Gastrocnemius medialis (tissue), 4 donors: ENCODE measurements around the gene IFNG. TPM values are rescaled to one million over a fixed set of nuclear protein-coding genes. Genes with fewer than 3 reads are reported as not detected.
A peak's percentile ranks its signal among the peaks of the same experiment; 100 is the strongest.
"Not testable (repeated sequence)": the region's sequence is repeated elsewhere in the genome, so short reads cannot be mapped to it uniquely, and the experiment has no call there.

Experiments used
- ATAC-seq, 2 donors: fragments of 150-250 bp; one replicate each; pipeline ENCODE4 v1.9.1; 2016
- DNase-seq, 2 donors: peaks; one replicate each; pipeline ENCODE4 v3.0.0-alpha.2; 2019
- H3K27ac ChIP-seq, 4 donors: fragments of 200-600 bp; sonication (generic); 1 replicate in 1 of 4; 2 replicates in 3 of 4; pipeline ENCODE4 v1.5.1; 2016 to 2018; ENCODE audit warnings: mild to moderate bottlenecking in 2 of 4, moderate library complexity in 1 of 4
- H3K27me3 ChIP-seq, 3 donors: fragments of 200-600 bp; sonication (generic) in 2 of 3; 1 replicate in 1 of 3; 2 replicates in 2 of 3; pipeline versions ENCODE4 v1.5.1 to v1.6.0; 2016 to 2019; ENCODE audit warnings: mild to moderate bottlenecking in 1 of 3, moderate library complexity in 1 of 3
- H3K36me3 ChIP-seq, 2 donors: fragments of 200-600 bp; sonication (generic) in 1 of 2; one replicate each; pipeline ENCODE4 v1.5.1; 2017 to 2018
- H3K4me1 ChIP-seq, 2 donors: fragments of 200-600 bp; sonication (generic) in 1 of 2; one replicate each; pipeline ENCODE4 v1.5.1; 2016 to 2017; ENCODE audit warnings: mild to moderate bottlenecking in 2 of 2
- H3K4me3 ChIP-seq, 4 donors: fragments of 200-600 bp; sonication (generic) in 3 of 4; 1 replicate in 1 of 4; 2 replicates in 3 of 4; pipeline ENCODE4 v1.5.1; 2016 to 2019; ENCODE audit warnings: mild to moderate bottlenecking in 2 of 4
- H3K9me3 ChIP-seq, 3 donors: fragments of 200-600 bp; sonication (generic) in 2 of 3; 1 replicate in 1 of 3; 2 replicates in 2 of 3; pipeline ENCODE4 v1.5.1; 2016 to 2019
- POLR2A ChIP-seq, 2 donors: fragments of 450-650 bp; IDR thresholded peaks; one replicate each; pipeline ENCODE4 v1.6.1; 2017; ENCODE audit warnings: antibody characterized with exemption in 2 of 2, mild to moderate bottlenecking in 2 of 2, moderate library complexity in 2 of 2
- in situ Hi-C, 4 donors: fragments of 200-750 bp; cut with MboI; loops; one replicate each; pipeline versions ENCODE4 v1.15.0 to v1.8.0; 2017; ENCODE audit warnings: low sequenced_read_pairs in 4 of 4
- intact Hi-C: fragments of 100-400 bp; cut with DNase I; formaldehyde crosslinking; loops from one replicate; pipeline ENCODE4 v1.15.1; 2023; ENCODE audit warnings: low total_unique reads
- total RNA-seq, 4 donors: library from RNA; depleted of rRNA; stranded (reverse); fragments of >200 nt; gene quantifications; one replicate each; pipeline versions ENCODE4 v1.1.0 to v1.2.3, GENCODE V29; 2016
- TF ChIP-seq, protein P1 (sequence below), 5 experiments: fragments of 450-650 bp in 3 of 5; fragments of 200-600 bp in 2 of 5; sonication (generic) in 2 of 5; IDR thresholded peaks in 4 of 5; conservative IDR thresholded peaks in 1 of 5; 1 replicate in 4 of 5; 2 replicates in 1 of 5; pipeline ENCODE4 v1.5.1; 2016 to 2019; ENCODE audit warnings: antibody characterized with exemption in 5 of 5, mild to moderate bottlenecking in 3 of 5, moderate library complexity in 3 of 5

IFNG gene
- total RNA-seq, 4 donors from 2014 or later, result not detected

DNA sequence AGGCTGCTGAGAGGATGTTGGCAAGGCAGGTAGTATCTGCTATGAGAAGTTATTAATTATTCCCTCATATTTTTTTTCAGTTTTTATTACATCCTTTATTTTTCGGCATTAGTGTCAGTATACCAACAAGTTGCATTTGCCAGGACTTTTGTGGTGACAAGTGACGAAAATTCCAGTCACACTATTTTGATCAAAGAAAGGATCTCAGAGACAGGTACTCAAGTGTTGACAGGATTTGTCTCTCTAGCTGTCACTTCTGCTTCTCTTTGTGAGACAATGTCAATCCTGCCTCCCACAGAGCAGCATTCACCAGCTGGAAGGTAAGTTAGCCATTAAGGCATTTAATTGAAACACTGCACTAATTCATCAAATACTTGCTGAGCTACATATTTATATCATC is 18.0 kb upstream of the IFNG start:
- ATAC-seq (no peak), DNase-seq (no peak)
- intact Hi-C loops, result no loop called here
- in situ Hi-C loops, result no loop called here
- Histone ChIP-seq H3K27me3 (no peaks in the 10 kb centered on the region), H3K36me3 (no peaks in the 10 kb centered on the region), H3K4me1 (no peaks in the 10 kb centered on the region), H3K4me3 (no peak overlapping the region), H3K9me3 (no peaks in the 10 kb centered on the region), H3K27ac (no peak overlapping the region)
- TF ChIP-seq, protein P1, sequence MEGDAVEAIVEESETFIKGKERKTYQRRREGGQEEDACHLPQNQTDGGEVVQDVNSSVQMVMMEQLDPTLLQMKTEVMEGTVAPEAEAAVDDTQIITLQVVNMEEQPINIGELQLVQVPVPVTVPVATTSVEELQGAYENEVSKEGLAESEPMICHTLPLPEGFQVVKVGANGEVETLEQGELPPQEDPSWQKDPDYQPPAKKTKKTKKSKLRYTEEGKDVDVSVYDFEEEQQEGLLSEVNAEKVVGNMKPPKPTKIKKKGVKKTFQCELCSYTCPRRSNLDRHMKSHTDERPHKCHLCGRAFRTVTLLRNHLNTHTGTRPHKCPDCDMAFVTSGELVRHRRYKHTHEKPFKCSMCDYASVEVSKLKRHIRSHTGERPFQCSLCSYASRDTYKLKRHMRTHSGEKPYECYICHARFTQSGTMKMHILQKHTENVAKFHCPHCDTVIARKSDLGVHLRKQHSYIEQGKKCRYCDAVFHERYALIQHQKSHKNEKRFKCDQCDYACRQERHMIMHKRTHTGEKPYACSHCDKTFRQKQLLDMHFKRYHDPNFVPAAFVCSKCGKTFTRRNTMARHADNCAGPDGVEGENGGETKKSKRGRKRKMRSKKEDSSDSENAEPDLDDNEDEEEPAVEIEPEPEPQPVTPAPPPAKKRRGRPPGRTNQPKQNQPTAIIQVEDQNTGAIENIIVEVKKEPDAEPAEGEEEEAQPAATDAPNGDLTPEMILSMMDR (IDR thresholded peaks at IDR 0.05 in 4 of 5, conservative IDR thresholded peaks at IDR 0.05 in 1 of 5), result no peak
- TF ChIP-seq POLR2A (IDR thresholded peaks at IDR 0.05), result no peak

DNA sequence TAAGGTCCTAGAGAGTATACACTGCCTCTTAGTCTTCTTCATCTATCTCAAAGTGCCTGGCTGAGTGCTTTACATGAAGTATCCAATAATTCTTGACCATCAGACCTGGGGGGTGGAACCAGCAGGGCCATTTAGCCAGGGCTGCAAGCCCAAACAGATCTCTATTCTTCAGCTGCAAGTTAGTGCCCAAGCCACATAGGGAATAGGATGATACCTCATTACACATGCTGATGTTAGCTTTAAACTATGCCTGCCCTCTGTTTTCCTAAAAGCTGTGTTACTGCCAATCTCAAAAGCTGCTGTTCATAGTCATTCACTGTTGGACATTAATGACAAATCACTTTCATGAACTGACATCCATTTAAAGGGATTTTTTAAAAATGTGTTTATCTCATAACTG is 16.7 kb upstream of the IFNG start:
- Histone ChIP-seq H3K4me1 (no peaks in the 10 kb centered on the region), H3K27me3 (no peaks in the 10 kb centered on the region), H3K9me3 (no peaks in the 10 kb centered on the region), H3K4me3 (no peak overlapping the region), H3K27ac (no peak overlapping the region), H3K36me3 (no peaks in the 10 kb centered on the region)
- in situ Hi-C loops (no loop called here), intact Hi-C loops (no loop called here)
- DNase-seq (no peak), ATAC-seq (no peak)
- no peak for TF ChIP-seq POLR2A (IDR thresholded peaks at IDR 0.05)
- TF ChIP-seq, protein P1 (IDR thresholded peaks at IDR 0.05 in 4 of 5, conservative IDR thresholded peaks at IDR 0.05 in 1 of 5), result no peak

DNA sequence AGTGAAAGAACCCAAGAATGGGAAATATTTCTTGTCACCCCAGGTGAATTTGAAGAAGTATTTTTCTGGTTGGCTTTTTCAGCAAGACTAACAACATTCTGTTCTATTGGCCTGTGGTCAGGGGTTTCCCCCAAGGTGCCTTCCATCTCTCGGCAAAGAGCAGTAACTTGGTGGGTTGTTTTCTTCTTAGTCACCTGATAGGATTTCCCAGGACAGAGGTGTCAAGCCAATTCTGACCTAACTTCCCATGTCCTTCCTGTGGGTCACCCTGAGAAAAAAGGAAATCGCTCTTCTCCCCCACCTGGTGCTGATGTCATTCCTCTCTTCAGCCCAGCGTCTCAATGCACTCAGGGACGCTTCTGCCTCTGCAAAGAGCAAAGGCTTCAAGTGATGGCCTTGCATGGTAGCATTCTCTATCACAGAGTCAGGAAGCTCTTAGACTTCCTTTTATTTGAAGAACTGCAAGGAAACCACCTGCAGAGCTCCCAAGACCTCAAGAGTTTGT is 16.1 kb upstream of the IFNG start:
- no peaks in the 10 kb centered on the region for H3K4me1 ChIP-seq
- DNase-seq, result no peak
- no peak for TF ChIP-seq POLR2A (IDR thresholded peaks at IDR 0.05)
- TF ChIP-seq, protein P1 (IDR thresholded peaks at IDR 0.05 in 4 of 5, conservative IDR thresholded peaks at IDR 0.05 in 1 of 5), result no peak
- H3K9me3 ChIP-seq, result no peaks in the 10 kb centered on the region
- H3K27me3 ChIP-seq, result no peaks in the 10 kb centered on the region
- ATAC-seq, result no peak
- H3K27ac ChIP-seq, result no peak overlapping the region
- intact Hi-C loops (no loop called here), in situ Hi-C loops (no loop called here)
- no peaks in the 10 kb centered on the region for H3K36me3 ChIP-seq
- H3K4me3 ChIP-seq, result no peak overlapping the region

DNA sequence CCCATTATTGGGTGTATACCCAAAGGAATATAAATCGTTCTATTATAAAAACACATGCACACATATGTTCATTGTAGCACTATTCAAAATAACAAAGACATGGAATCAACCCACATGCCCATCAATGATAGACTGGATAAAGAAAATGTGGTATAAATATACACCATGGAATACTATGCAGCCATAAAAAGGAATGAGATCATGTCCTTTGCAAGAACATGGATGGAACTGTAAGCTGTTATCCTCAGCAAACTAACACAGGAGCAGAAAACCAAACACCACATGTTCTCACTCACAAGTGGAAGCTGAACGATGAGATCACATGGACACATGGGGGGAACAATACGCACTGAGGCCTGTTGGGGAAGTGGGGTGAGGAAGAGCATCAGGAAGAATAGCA is 15.2 kb upstream of the IFNG start:
- in situ Hi-C loops, result loop anchor here in 1 of 4 donors (25.0 kb wide), 1 partner anchor 112 kb away; no protein-coding TSS in a partner anchor
- H3K27me3 ChIP-seq, H3K4me1 ChIP-seq, H3K27ac ChIP-seq, ATAC-seq, intact Hi-C loops, H3K36me3 ChIP-seq, H3K9me3 ChIP-seq, H3K4me3 ChIP-seq, DNase-seq: not testable (repeated sequence)

DNA sequence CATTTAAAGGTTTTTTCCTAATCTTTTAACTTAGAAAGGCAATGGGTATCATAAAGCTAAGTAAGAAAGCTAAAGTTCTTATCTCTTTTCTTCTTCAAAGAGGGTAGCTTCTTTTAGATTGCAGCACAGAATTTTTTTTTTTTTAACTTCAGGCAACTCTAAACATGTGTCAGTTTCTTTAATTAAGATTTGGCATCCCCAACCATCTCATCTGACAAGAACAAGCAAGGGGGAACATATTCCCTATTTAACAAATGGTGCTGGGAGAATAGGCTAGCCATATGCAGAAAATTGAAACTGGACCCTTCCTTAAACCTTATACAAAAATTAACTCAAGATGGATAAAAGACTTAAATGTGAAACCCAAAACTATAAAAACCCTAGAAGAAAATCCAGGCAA is 14.3 kb upstream of the IFNG start:
- no peaks in the 10 kb centered on the region for H3K9me3 ChIP-seq
- H3K27me3 ChIP-seq, result no peaks in the 10 kb centered on the region
- ATAC-seq (peak in 1 of 2 donors; percentile 46), DNase-seq (no peak)
- H3K4me1 ChIP-seq, result no peaks in the 10 kb centered on the region
- in situ Hi-C loops (loop anchor here in 1 of 4 donors (25.0 kb wide), 1 partner anchor 111 kb away; no protein-coding TSS in a partner anchor), intact Hi-C loops (no loop called here)
- no peak overlapping the region for H3K27ac ChIP-seq
- no peak for TF ChIP-seq POLR2A (IDR thresholded peaks at IDR 0.05)
- TF ChIP-seq, protein P1 (IDR thresholded peaks at IDR 0.05 in 4 of 5, conservative IDR thresholded peaks at IDR 0.05 in 1 of 5), result no peak
- no peak overlapping the region for H3K4me3 ChIP-seq
- H3K36me3 ChIP-seq, result no peaks in the 10 kb centered on the region
